ENCODE measurements around the gene C2CD3.
"Not testable (repeated sequence)": the region's sequence is repeated elsewhere in the genome, so short reads cannot be mapped to it uniquely, and the experiment has no call there.

The C2CD3 gene

GRCh38 chr11:74066663-74067062 is 104.1 kb downstream of the C2CD3 start:
- DNase-seq, result not testable (repeated sequence)

DNA sequence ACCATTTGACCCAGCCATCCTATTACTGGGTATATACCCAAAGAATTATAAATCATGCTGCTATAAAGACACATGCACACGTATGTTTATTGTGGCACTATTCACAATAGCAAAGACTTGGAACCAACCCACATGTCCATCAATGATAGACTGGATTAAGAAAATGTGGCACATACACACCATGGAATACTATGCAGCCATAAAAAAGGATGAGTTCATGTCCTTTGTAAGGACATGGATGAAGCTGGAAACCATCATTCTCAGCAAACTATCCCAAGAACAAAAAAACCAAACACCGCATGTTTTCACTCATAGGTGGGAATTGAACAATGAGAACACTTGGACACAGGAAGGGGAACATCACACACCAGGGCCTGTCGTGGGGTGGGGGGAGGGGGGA is 105.3 kb downstream of the C2CD3 start:
- not testable (repeated sequence) for DNase-seq

DNA sequence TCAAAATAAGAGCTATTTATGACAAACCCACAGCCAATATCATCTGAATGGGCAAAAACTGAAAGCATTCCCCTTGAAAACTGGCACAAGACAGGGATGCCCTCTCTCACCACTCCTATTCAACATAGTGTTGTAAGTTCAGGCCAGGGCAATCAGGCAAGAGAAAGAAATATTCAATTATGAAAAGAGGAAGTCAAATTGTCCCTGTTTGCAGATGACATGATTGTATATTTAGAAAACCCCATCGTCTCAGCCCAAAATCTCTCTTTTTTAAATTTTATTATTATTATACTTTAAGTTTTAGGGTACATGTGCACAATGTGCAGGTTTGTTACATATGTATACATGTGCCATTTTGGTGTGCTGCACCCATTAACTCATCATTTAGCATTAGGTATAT is 107.2 kb downstream of the C2CD3 start:
- not testable (repeated sequence) for DNase-seq

GRCh38 chr11:74061599-74061998 is 109.2 kb downstream of the C2CD3 start:
- not testable (repeated sequence) for DNase-seq

GRCh38 chr11:74057249-74058151 is 113.3 kb downstream of the C2CD3 start:
- peak; percentile 36 for DNase-seq

- DNase-seq, result peak; percentile 56
These were observed 114.9 kb downstream of the C2CD3 start for GRCh38 chr11:74055938-74056337.

DNA sequence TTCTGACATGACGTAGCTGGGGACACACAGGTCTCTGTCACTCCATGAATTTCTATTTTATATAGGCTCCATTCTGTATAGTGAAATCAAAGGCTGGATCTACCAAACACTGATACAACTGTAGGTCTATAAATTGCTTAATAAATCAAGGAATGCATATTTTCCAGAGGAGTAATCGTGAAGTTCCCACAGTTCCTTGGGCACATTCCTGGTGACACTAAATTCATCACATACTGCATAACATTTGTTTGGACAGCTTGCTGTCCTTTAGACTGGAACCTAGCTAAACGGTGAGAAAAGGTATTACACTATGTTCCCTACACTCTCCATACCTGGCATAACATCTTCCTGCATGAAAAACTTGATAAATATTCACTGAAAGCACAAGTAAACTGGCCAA is 120.3 kb downstream of the C2CD3 start:
- peak; percentile 60 for DNase-seq

DNA sequence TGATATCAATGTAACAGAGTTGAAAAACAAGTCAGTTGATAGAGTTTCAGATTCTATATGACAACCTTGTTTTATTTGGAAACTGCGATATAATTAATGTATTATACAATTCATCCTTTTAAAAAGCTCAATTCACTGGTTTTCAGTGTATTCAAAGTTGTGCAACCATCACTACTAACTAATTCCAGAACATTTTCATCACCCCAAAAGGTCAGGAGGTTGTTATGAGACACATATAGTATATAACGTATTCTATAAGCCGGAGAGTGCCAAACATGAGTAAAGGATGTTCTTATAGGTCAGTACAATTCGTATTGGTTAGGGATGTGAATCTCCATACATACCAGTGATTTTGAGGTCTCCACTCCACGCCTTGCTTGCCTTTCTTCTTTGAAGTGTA is 121.8 kb downstream of the C2CD3 start:
- no peak for DNase-seq

DNA sequence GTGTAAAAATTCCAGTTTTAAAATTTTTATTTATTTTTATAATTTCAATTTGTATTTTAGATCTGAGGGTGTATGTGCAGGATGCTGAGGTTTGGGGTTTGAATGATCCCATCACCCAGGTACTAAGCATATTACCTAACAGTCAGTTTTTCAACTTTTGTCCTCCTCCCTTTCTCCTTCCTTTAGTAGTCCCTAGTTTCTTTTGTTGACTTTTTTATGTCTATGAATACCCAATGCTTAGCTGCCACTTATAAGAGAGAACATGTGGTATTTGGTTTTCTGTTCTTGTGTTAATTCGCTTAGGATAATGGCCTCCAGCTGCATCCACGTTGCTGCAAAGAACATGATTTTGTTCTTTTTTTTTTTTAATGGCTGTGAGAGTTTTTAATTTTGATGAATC is 126.3 kb downstream of the C2CD3 start:
- DNase-seq, result no peak

DNA sequence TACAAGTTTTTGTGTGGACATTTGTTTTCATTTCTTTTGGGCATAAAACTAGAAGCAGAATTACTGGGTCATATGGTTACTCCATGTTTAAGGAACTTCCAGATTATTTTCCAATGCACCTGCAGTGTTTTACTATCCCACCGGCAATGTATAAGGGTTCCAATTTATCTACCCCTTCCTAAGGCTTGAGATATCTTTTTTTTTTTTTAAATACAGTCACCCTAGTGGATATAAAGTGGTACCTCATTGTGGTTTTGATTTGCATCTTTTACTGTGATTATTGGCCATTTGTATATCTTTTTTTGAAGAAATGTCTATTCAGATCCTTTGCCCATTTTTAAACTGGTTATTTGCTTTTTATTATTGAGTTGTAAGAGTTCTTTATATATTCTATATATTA is 127.4 kb downstream of the C2CD3 start:
- no peak for DNase-seq

DNA sequence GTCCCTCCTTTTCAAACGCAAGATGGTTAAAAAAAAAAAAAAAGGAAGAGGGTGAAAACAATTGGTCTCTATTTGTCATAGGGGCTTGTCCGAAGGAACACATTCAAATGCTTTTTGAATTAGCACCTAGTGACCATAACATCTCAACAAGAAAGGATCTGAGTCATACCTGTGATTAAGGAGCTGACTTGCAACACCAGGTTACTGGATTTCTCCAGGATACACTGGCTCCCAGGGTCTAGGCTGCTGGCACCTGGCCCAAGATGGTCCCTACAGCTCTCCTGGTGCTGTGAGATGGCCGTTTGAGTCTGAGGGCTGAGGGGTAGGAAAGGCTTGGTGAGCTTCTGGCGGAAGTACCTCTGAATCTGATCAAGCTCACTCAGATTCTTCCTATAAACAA is 133.5 kb downstream of the C2CD3 start:
- peak; percentile 10 for DNase-seq

DNA sequence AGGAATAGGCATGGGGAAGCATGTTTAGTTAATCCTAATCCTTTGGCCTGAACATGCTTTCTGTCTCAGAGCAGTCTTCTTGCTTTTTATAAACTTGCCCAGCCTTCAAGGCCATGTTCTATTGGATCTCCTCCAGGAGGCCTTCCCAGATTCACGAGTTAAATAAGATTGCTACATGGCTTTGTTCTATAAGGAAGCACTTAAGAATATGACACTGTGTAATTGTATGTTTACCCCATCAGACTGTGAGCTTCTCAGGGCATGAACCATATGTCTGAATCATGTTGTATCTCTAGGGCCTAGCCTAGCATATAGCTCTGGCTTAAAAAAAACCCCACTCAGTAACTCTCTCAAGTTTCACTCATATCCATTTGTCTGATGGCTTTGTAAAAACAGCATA is 135.5 kb downstream of the C2CD3 start:
- DNase-seq, result no peak

- no peak for DNase-seq
These were observed 137.8 kb downstream of the C2CD3 start for GRCh38 chr11:74033046-74033445.

DNA sequence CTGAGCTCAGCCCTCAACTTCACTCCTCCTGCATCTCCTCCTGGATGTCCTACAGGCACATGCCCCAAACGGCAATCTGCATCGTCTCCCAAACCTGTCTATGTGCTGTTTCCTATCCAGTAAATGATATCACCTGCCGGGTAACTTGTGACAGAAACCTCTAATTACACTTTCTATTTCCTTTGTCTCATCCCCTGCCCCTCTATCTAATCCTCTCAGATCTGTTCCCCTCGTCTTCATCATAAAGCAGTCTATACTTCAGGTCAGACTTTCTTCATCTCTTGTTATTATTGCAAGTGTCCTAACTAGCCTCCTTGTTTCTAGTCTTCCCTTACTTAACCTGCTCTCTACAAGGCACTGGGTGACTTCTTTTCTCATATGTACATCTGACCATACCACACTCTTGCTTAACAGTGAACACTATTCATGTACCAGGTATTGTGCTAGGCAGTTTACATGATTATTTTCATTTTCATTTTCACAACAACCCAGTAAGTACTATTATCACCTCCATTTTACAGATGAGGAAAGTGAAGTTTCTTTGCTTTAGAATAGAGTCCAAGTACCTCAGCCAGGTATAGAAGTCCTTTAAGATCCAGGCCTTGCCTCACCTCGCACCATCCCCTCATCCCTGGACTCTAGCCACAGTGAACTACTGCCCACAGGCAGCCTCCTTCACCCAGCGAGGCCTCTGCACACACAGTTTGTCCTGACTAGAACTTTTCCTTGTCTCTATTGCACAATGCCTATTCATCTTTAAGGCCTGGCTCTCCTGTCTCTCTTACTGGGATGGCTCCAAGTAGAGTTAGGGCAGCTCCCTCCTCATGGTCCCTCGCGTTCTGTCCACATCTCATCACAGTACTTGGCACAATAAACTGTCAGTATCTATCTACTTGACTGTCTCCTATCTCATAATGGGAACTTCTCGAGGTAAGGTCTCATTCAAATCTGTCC is 139.8 kb downstream of the C2CD3 start:
- no peak for DNase-seq

DNA sequence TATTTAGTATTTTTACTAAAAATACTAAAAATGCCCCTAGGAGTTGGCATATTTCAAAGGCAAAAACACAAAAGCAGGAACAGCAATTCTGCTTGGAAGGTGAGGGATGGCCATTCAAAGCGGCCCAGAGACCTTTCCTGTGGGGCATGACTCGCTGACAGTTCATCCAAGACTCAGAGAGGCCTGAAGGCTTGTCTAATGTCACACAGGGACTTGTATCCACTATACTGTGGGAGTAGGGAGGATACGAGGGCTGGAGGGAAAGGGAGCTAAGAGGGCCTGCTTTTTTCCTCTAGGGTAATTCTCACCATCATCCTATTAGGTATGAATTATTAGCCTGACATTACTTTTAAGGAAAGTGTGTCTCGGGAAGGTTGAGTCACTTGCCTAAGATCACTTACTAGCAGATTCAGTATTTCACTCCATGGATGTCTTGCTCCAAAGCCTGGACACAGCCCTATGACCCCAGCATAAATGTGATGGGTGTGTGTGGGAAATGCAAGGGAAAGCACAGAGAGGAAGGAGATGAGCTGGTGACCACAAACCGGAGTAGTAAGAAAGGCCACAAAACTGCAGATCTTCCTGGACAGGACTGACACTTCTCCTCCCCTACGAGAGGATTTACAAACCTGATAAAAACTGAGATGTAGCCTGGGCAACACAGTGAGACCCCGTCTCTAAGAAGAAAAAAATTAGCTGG is 145.2 kb downstream of the C2CD3 start:
- DNase-seq, result peak; percentile 41

GRCh38 chr11:74024261-74025029 is 146.4 kb downstream of the C2CD3 start:
- DNase-seq, result peak; percentile 84

GRCh38 chr11:74023276-74023675 is 147.5 kb downstream of the C2CD3 start:
- no peak for DNase-seq

DNA sequence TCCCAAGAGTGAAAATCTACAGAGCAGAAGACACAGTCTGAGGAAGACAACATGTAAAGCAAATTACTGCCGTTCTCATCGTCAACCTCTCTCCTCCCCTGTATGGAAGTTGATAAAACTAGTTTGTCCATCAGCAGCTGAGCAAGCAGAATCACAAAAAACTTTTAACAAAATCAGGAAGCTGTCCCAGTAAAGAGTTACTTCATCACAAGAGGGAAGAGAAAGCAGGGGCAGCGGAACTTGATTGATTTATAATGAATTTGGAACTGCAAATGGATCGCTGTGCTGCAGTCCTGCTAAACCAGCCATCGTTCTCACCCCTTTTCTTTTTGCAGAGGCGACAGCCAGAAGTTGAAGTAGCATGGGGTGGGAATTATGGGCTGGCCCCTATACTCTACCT is 148.3 kb downstream of the C2CD3 start:
- no peak for DNase-seq

- DNase-seq, result no peak
These were observed 148.8 kb downstream of the C2CD3 start for GRCh38 chr11:74021998-74022397.

DNA sequence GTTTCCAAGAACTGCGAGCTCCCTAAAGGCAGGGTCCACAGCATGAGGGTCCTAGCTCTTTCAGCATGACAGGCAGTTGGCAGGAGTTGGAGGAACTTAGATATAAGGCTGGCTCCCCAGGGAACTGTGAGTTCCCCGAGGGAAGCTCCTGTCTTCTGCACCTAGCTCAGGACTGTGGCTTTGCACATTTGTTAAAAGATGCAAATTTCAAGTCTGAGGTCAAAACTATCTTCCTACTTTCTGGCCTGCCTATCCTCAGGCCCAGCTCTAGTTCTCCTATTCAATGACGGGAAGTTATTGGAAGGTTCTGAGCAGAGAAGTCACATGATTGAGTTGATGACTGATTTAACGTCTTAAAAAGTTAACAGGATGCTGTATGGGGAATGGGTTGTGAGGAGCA is 150.3 kb downstream of the C2CD3 start:
- DNase-seq, result no peak

GRCh38 chr11:74019860-74020259 is 150.9 kb downstream of the C2CD3 start:
- DNase-seq, result no peak

DNA sequence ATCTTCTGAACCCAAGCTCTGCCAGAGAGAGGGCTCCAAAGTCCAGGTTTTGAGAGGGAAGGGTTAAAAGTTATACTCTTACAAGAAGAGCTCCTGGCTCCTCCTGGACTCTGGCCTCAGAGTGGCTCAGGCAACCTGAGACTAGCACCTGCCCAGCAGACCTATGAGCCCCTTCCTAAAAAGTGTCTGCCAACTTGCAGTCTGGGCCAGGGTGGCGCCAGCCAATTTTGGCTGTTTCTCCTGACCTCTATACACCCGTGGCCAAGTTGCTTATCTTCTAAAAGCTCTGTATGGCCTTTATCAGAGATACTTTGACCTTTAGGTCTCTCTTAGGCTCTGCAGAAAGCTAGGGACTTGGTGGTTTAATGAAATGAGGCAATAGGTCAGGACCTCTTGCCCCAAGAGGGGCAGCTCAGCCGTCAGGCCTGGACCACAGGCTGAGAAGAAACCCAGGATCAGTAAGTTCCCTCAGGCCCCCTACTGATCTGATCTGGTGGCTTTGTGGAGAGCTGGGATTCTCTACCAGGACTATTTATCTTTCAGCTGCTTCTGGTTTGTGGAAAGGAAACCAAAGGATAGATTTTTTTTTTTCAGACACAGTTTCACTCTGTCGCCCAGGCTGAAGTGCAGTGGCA is 151.6 kb downstream of the C2CD3 start:
- no peak for DNase-seq

Measured in fibroblast of skin of right biceps (primary cell).